ENCODE results near the gene TSSC4. TPM values are rescaled to one million over a fixed set of nuclear protein-coding genes. Genes with fewer than 3 reads are reported as not detected.

Gene TSSC4
- total and polyA plus RNA-seq, 2 of the 13 experiments (the other 11 are each of a cell fraction or from before 2014, with no cell fraction given): 16.2 to 58.6 TPM

GRCh38 chr11:2400069-2400761, at the start of gene TSSC4 (continued):
- TF ChIP-seq HMGXB3 (CRISPR knock-in tag; IDR thresholded peaks at IDR 0.05; ENCODE audit: borderline replicate concordance) (peak; percentile 21; the same call in 1 of the 2 replicates), SNAI1 (CRISPR knock-in tag; IDR thresholded peaks at IDR 0.05; ENCODE audit: borderline replicate concordance) (no peak; the same call in 1 of the 2 replicates), ZNF546 (CRISPR knock-in tag; conservative IDR thresholded peaks at IDR 0.05) (peak; percentile 71; the same call in 1 of the 2 replicates), KDM6A (CRISPR knock-in tag; IDR thresholded peaks at IDR 0.05; ENCODE audit: low read depth) (no peak), HMG20A (CRISPR knock-in tag; IDR thresholded peaks at IDR 0.05; ENCODE audit: borderline replicate concordance) (no peak; the same call in 1 of the 2 replicates), FLYWCH1 (CRISPR knock-in tag; IDR thresholded peaks at IDR 0.05) (no peak), ZNF256 (CRISPR knock-in tag; conservative IDR thresholded peaks at IDR 0.05) (no peak), ZNF253 (CRISPR knock-in tag; IDR thresholded peaks at IDR 0.05; ENCODE audit: borderline replicate concordance) (no peak), ELF3 (CRISPR knock-in tag; IDR thresholded peaks at IDR 0.05) (peak; percentile 76), SIX1 (CRISPR knock-in tag; IDR thresholded peaks at IDR 0.05; ENCODE audit: borderline replicate concordance) (no peak), CENPX (CRISPR knock-in tag; IDR thresholded peaks at IDR 0.05) (no peak), ZBTB20 (CRISPR knock-in tag; IDR thresholded peaks at IDR 0.05; ENCODE audit: borderline replicate concordance, low read depth) (peak; percentile 80; the same call in 1 of the 2 replicates), ZNF652 (CRISPR knock-in tag; IDR thresholded peaks at IDR 0.05; ENCODE audit: borderline replicate concordance, low read depth) (0 out of 2 replicates have a peak, but pooled peaks have one; percentile 3), RFX3 (CRISPR knock-in tag; IDR thresholded peaks at IDR 0.05) (no peak), ZNF569 (CRISPR knock-in tag; IDR thresholded peaks at IDR 0.05; ENCODE audit: borderline replicate concordance) (no peak), ZNF121 (CRISPR knock-in tag; IDR thresholded peaks at IDR 0.05) (no peak; the same call in 1 of the 2 replicates), XBP1 (CRISPR knock-in tag; IDR thresholded peaks at IDR 0.05) (no peak), DBP (CRISPR knock-in tag; IDR thresholded peaks at IDR 0.05; ENCODE audit: not compliant biosample characterization) (no peak), ZNF317 (CRISPR knock-in tag; IDR thresholded peaks at IDR 0.05) (peak; percentile 69), SIX4 (CRISPR knock-in tag; IDR thresholded peaks at IDR 0.05) (peak; percentile 61), ESRRA (CRISPR knock-in tag; IDR thresholded peaks at IDR 0.05; ENCODE audit: low read depth) (peak; percentile 42; the same call in 1 of the 2 replicates), ZSCAN12 (CRISPR knock-in tag; IDR thresholded peaks at IDR 0.05) (no peak), ZNF780A (CRISPR knock-in tag; IDR thresholded peaks at IDR 0.05) (no peak), ZNF768 (CRISPR knock-in tag; IDR thresholded peaks at IDR 0.05) (peak; percentile 71; the same call in 1 of the 2 replicates), KDM5B (CRISPR knock-in tag; IDR thresholded peaks at IDR 0.05; ENCODE audit: borderline replicate concordance) (peak; percentile 85; the same call in 1 of the 2 replicates), SP2 (CRISPR knock-in tag; IDR thresholded peaks at IDR 0.05) (peak; percentile 83)

All from HepG2 (cell line).